ENCODE results near the gene CELA2B. TPM values are rescaled to one million over a fixed set of nuclear protein-coding genes. Genes with fewer than 3 reads are reported as not detected.

The CELA2B gene
- total and polyA plus RNA-seq, 2 of the 8 experiments (the other 6 are each of a cell fraction or from before 2014, with no cell fraction given), result not detected

DNA sequence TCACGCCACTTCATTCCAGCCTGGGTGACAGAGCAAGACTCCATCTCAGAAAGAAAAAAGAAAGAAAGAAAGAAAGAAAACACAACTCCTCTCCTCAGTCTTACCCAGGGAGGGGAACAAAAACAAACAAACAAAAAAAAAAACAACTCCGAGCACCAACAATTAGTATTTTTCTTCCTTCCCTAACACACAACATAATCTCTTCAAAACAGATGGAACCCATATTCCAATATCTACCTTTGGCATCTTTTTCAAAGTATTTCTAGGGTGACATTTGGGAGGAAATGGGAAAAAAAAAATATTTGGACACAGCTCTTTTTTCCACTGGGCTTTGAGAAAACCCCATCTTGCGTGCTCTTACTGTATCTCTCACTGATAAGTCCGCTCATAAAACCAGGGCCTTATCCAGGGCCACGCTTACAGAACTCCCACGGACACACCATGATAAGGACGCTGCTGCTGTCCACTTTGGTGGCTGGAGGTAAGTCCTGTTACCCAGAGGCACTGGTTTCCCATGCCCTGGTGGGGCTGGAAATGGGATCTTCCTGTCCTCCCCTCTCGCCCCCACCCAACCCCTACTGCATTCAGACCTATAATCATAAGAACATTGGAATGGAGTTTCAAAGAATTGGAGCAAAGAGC, 19.5 kb upstream of the CELA2B start, which contains the start of gene CELA2A:
TSS of gene CELA2A (plus strand) at position 420 of the 642 bp plus-strand sequence. CDS start at position 442, 22 bp downstream.
- Histone ChIP-seq H3K27ac (ENCODE audit: low read depth, low read length) (no peak within 1 kb of the TSS), H3K9me3 (ENCODE audit: insufficient read depth in 2 of 2, low read depth in 1 of 2, low read length in 1 of 2) (no peaks in the 10 kb centered on the region), H3K9ac (replicated peaks in 1 of 4; ENCODE audit: extremely low read depth in 1 of 4, low read depth in 3 of 4, low read length in 3 of 4) (no peak within 1 kb of the TSS), H3K79me1 (ENCODE audit: low read depth, low read length) (no peaks in the 10 kb centered on the region), H2BK12ac (ENCODE audit: low read depth, low read length) (no peak within 1 kb of the TSS), H4K8ac (ENCODE audit: extremely low read depth, insufficient read depth, low read length) (no peak within 1 kb of the TSS), H2BK15ac (ENCODE audit: low read length) (no peak within 1 kb of the TSS), H3K27me3 (replicated peaks in 1 of 4; ENCODE audit: control insufficient read depth in 3 of 4, extremely low read depth in 1 of 4, insufficient read depth in 3 of 4, low read length in 3 of 4) (no peaks in the 10 kb centered on the region), H3K18ac (ENCODE audit: extremely low read depth, low read length) (no peak within 1 kb of the TSS), H3K23me2 (ENCODE audit: low read depth, low read length) (no peaks in the 10 kb centered on the region), H4K91ac (replicated peaks; ENCODE audit: insufficient read length, low read length) (no peak within 1 kb of the TSS), H2AK5ac (ENCODE audit: low read depth, low read length) (no peak within 1 kb of the TSS), H3K4me2 (ENCODE audit: insufficient read depth in 1 of 2, low read depth in 2 of 2, low read length in 2 of 2) (no peak within 1 kb of the TSS), H3K4me3 (ENCODE audit: extremely low read depth in 1 of 4, insufficient read depth in 2 of 4, low read depth in 3 of 4, low read length in 4 of 4) (no peak within 1 kb of the TSS), H2BK20ac (ENCODE audit: low read length) (no peak within 1 kb of the TSS), H2BK120ac (replicated peaks; ENCODE audit: low read depth, low read length) (no peak within 1 kb of the TSS), H3K56ac (replicated peaks; ENCODE audit: insufficient read length, low read depth, low read length) (no peak within 1 kb of the TSS), H4K20me1 (replicated peaks in 1 of 2; ENCODE audit: control insufficient read depth in 1 of 2, insufficient read depth in 2 of 2, low read length in 2 of 2) (no peaks in the 10 kb centered on the region), H3K79me2 (ENCODE audit: control insufficient read depth in 1 of 2, insufficient read depth in 2 of 2, low read length in 2 of 2) (no peaks in the 10 kb centered on the region), H2AFZ (ENCODE audit: low read length) (no peak within 1 kb of the TSS), H3K23ac (ENCODE audit: insufficient read length) (no peak within 1 kb of the TSS), H3K36me3 (ENCODE audit: control insufficient read depth in 2 of 4, insufficient read depth in 4 of 4, low read length in 3 of 4) (no peaks in the 10 kb centered on the region), H3K4me1 (replicated peaks in 1 of 4; ENCODE audit: control insufficient read depth in 3 of 4, insufficient read depth in 4 of 4, low read length in 3 of 4) (no peaks in the 10 kb centered on the region), H2BK5ac (ENCODE audit: low read depth, low read length) (no peak within 1 kb of the TSS), H3K4ac (replicated peaks; ENCODE audit: insufficient read length, low read depth, low read length) (no peak within 1 kb of the TSS), H4K5ac (ENCODE audit: insufficient read length, low read depth, low read length) (no peak within 1 kb of the TSS), H3K14ac (ENCODE audit: insufficient read length) (no peak within 1 kb of the TSS)
- ChIA-PET POLR2A (ENCODE audit: partially characterized antibody) (no interaction called here), CTCF (ENCODE audit: partially characterized antibody) (no interaction called here)
- 85 to 100% methylated on average over 1 to 7 of the region's 8 CpGs for WGBS, 2 experiments (ENCODE audit: extremely low coverage in 1 of 2, insufficient coverage in 1 of 2, insufficient read length in 1 of 2, insufficient replicate concordance in 2 of 2, low coverage in 1 of 2, low lambda C conversion rate in 2 of 2, missing lambda C conversion rate in 1 of 2)
- TF ChIP-seq SUZ12 (IDR thresholded peaks at IDR 0.05; ENCODE audit: low read length), result no peak
- no peak for TF ChIP-seq KDM4A (IDR thresholded peaks at IDR 0.05; ENCODE audit: low read depth, low read length, severe bottlenecking)
- no peak for TF ChIP-seq RAD21 (IDR thresholded peaks at IDR 0.05 in 1 of 2, conservative IDR thresholded peaks at IDR 0.05 in 1 of 2; ENCODE audit: low read depth in 2 of 2, low read length in 2 of 2)
- TF ChIP-seq BCL11A (IDR thresholded peaks at IDR 0.05; ENCODE audit: low read depth in 2 of 2, low read length in 2 of 2), result no peak
- no peak for TF ChIP-seq BACH1 (IDR thresholded peaks at IDR 0.05; ENCODE audit: low read length)
- TF ChIP-seq CBX8 (IDR thresholded peaks at IDR 0.05; ENCODE audit: borderline replicate concordance, low read depth, low read length), result no peak
- TF ChIP-seq FOSL1 (IDR thresholded peaks at IDR 0.05; ENCODE audit: insufficient read depth, low read depth, low read length), result no peak
- TF ChIP-seq NANOG (IDR thresholded peaks at IDR 0.05; ENCODE audit: insufficient read depth, low read depth, low read length, poor library complexity, severe bottlenecking), result no peak
- TF ChIP-seq TBP (IDR thresholded peaks at IDR 0.05; ENCODE audit: low read depth, low read length), result no peak
- TF ChIP-seq CREB1 (IDR thresholded peaks at IDR 0.05), result no peak
- TF ChIP-seq ZNF274 (IDR thresholded peaks at IDR 0.05; ENCODE audit: borderline replicate concordance, extremely low read depth, low read length), result no peak
- DNase-seq (ENCODE audit: low read depth in 1 of 2, low spot score in 2 of 2) (no peak), FAIRE-seq (no peak)

Data from H1 (cell line).